ENCODE measurements around the gene RNF26. TPM values are rescaled to one million over a fixed set of nuclear protein-coding genes. Genes with fewer than 3 reads are reported as not detected.

Gene RNF26
- 10.5 and 11.5 TPM in 2 replicates for polyA plus RNA-seq (2014; cell fraction: cytosol; rRNA removed)
- 4.7 and 6.0 TPM in 2 replicates for polyA plus RNA-seq (2014; cell fraction: nucleus; rRNA removed)

- peak; percentile 96 for DNase-seq (ENCODE audit: low spot score)
These were observed at the start of gene RNF26 for GRCh38 chr11:119334174-119334930. TSS of gene RNF26 (plus strand) at chr11:119334527. CDS start at chr11:119335123, 596 bp downstream.

- DNase-seq (ENCODE audit: low spot score), result no peak
These were observed 48.9 kb upstream of the RNF26 start for GRCh38 chr11:119285431-119285830.

- DNase-seq (ENCODE audit: low spot score), result no peak
These were observed 46.1 kb upstream of the RNF26 start for GRCh38 chr11:119288219-119288618.

- DNase-seq (ENCODE audit: low spot score), result no peak
These were observed 43.3 kb upstream of the RNF26 start for GRCh38 chr11:119290894-119291497.

- no peak for DNase-seq (ENCODE audit: low spot score)
These were observed 40.9 kb upstream of the RNF26 start for GRCh38 chr11:119293461-119293860.

- DNase-seq (ENCODE audit: low spot score), result no peak
These were observed 39.1 kb upstream of the RNF26 start for GRCh38 chr11:119295178-119295577.

GRCh38 chr11:119297938-119298337 lies 36.4 kb upstream of the RNF26 start:
- DNase-seq (ENCODE audit: low spot score), result no peak

GRCh38 chr11:119298726-119299125 lies 35.6 kb upstream of the RNF26 start:
- no peak for DNase-seq (ENCODE audit: low spot score)

- no peak for DNase-seq (ENCODE audit: low spot score)
These were observed 34.9 kb upstream of the RNF26 start for GRCh38 chr11:119299416-119299815.

GRCh38 chr11:119300198-119300964 lies 33.9 kb upstream of the RNF26 start:
- DNase-seq (ENCODE audit: low spot score), result no peak

GRCh38 chr11:119303227-119303718 lies 31.1 kb upstream of the RNF26 start:
- no peak for DNase-seq (ENCODE audit: low spot score)

GRCh38 chr11:119305556-119306372 lies 28.6 kb upstream of the RNF26 start:
- DNase-seq (ENCODE audit: low spot score), result no peak

- DNase-seq (ENCODE audit: low spot score), result no peak
These were observed 27.9 kb upstream of the RNF26 start for GRCh38 chr11:119306373-119306890.

- no peak for DNase-seq (ENCODE audit: low spot score)
These were observed 27.1 kb upstream of the RNF26 start for GRCh38 chr11:119307219-119307618.

- no peak for DNase-seq (ENCODE audit: low spot score)
These were observed 26.4 kb upstream of the RNF26 start for GRCh38 chr11:119307974-119308373.

GRCh38 chr11:119309411-119309810 lies 24.9 kb upstream of the RNF26 start:
- DNase-seq (ENCODE audit: low spot score), result no peak

- no peak for DNase-seq (ENCODE audit: low spot score)
These were observed 24.2 kb upstream of the RNF26 start for GRCh38 chr11:119309953-119310681.

- DNase-seq (ENCODE audit: low spot score), result no peak
These were observed 23.7 kb upstream of the RNF26 start for GRCh38 chr11:119310682-119311052.

GRCh38 chr11:119314726-119315125 lies 19.6 kb upstream of the RNF26 start:
- DNase-seq (ENCODE audit: low spot score), result no peak
